ENCODE measurements around the gene GPRC5C. TPM values are rescaled to one million over a fixed set of nuclear protein-coding genes. Genes with fewer than 3 reads are reported as not detected.

Gene GPRC5C
- total and polyA plus RNA-seq, 8 donors: 38.2 to 106 (median 49.9) TPM

GRCh38 chr17:74461611-74462010 lies 29.7 kb downstream of the GPRC5C start:
- no peak for DNase-seq
- TF ChIP-seq CTCF (IDR thresholded peaks at IDR 0.05): no peak
- Histone ChIP-seq H3K4me3 (no peak overlapping the region), H3K9me3 (no peaks in the 10 kb centered on the region), H3K27me3 (no peaks in the 10 kb centered on the region), H3K4me1 (peaks cover 0 to 7% (median 0%) of the 10 kb centered on the region in 3 donors), H3K36me3 (no peaks in the 10 kb centered on the region), H3K27ac (no peak overlapping the region)
- ATAC-seq: no peak
- intact Hi-C loops (cut with DNase I): no loop called here
- no peak for FAIRE-seq
- 77 to 88% methylated on average over 10 of the region's 10 CpGs for WGBS, 2 donors

- Histone ChIP-seq H3K27ac (no peak overlapping the region), H3K9me3 (no peaks in the 10 kb centered on the region), H3K4me3 (no peak overlapping the region), H3K4me1 (no peaks in the 10 kb centered on the region), H3K27me3 (no peaks in the 10 kb centered on the region), H3K36me3 (no peaks in the 10 kb centered on the region)
- no peak for ATAC-seq
- FAIRE-seq: no peak
- DNase-seq: no peak
- intact Hi-C loops (cut with DNase I): loop anchor here in 1 of 3 donors (5.0 kb wide), 1 partner anchor 238 kb away; no protein-coding TSS in a partner anchor
- WGBS, 2 donors: 73 to 83% methylated on average over 7 of the region's 7 CpGs
- TF ChIP-seq CTCF (IDR thresholded peaks at IDR 0.05): no peak
Measured at GRCh38 chr17:74464730-74465377, 33.0 kb downstream of the GPRC5C start.

GRCh38 chr17:74465378-74466110 lies 33.7 kb downstream of the GPRC5C start:
- no peaks in the 10 kb centered on the region for H3K9me3 ChIP-seq
- FAIRE-seq (no peak), DNase-seq (no peak), ATAC-seq (no peak)
- H3K4me1 ChIP-seq: no peaks in the 10 kb centered on the region
- no peaks in the 10 kb centered on the region for H3K36me3 ChIP-seq
- H3K4me3 ChIP-seq: no peak overlapping the region
- intact Hi-C loops (cut with DNase I): loop anchor here in 1 of 3 donors (5.0 kb wide), 1 partner anchor 238 kb away; no protein-coding TSS in a partner anchor
- 65 to 80% methylated on average over 8 of the region's 8 CpGs for WGBS, 2 donors
- no peaks in the 10 kb centered on the region for H3K27me3 ChIP-seq
- peak overlapping the region in 1 of 4 donors; percentile 44 for H3K27ac ChIP-seq
- TF ChIP-seq CTCF (IDR thresholded peaks at IDR 0.05): no peak

- no peak for TF ChIP-seq CTCF (IDR thresholded peaks at IDR 0.05)
- no peaks in the 10 kb centered on the region for H3K9me3 ChIP-seq
- no peaks in the 10 kb centered on the region for H3K27me3 ChIP-seq
- H3K27ac ChIP-seq: peak within 1 kb of the TSS in 2 of 4 donors; percentile 33 to 44
- intact Hi-C loops (cut with DNase I): loop anchor here in 1 of 3 donors (5.0 kb wide), 1 partner anchor 239 kb away; no protein-coding TSS in a partner anchor
- H3K36me3 ChIP-seq: no peaks in the 10 kb centered on the region
- H3K4me1 ChIP-seq: no peaks in the 10 kb centered on the region
- H3K4me3 ChIP-seq: peak within 1 kb of the TSS in 1 of 4 donors; percentile 32
- 43 to 61% methylated on average over 25 of the region's 25 CpGs for WGBS, 2 donors
- FAIRE-seq: no peak
- peak in 1 of 6 donors; percentile 47 for DNase-seq
- ATAC-seq: peak in 2 of 4 donors; percentile 47 to 52
Measured at GRCh38 chr17:74466111-74466827, 34.4 kb downstream of the GPRC5C start, which contains the start of gene CD300A. TSS of gene CD300A (plus strand) at chr17:74466634. CDS start at chr17:74466704, 70 bp downstream.
